ENCODE data around the gene NARF.
"Not testable (repeated sequence)": the region's sequence is repeated elsewhere in the genome, so short reads cannot be mapped to it uniquely, and the experiment has no call there.

Gene NARF

DNA sequence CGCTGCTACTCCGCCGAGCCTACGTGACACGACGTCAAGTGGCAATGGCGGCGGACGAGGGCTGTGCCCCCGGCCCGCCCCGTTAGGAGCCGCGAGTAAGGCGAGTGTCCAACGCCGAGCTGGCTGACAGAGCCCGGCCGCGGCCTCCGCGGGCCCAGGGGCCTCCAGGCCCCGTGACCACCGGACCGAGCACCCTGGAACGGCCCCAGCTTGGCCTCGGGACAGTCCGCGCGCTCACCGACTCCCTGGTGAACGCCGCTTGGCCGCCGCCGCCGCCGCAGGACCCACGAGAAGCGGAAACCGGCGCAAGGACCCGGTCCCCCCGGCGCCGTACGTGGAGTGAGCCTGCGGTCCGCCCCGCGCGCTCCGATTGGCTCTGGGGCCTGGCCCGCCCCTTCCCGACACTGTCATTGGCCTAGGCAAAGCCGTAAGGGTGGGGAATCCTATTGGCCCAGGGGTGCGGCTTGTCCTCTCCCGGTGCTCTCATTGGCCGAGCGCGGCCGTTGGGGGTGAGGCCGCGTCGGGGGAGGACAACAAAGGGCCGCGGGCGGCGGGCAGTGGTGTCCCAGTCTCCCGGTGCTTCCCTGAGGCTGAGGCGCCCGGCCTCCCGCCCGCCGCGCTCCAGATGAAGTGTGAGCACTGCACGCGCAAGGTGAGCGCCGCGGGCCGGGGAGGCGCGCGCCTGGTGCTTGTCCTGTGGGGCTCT, at the start of gene NARF:
Gene NARF (plus strand): TSS at position 563 of the 706 bp plus-strand sequence. CDS start 63 bp downstream, at position 626.
- peak; percentile 97 to 99 for DNase-seq

DNA sequence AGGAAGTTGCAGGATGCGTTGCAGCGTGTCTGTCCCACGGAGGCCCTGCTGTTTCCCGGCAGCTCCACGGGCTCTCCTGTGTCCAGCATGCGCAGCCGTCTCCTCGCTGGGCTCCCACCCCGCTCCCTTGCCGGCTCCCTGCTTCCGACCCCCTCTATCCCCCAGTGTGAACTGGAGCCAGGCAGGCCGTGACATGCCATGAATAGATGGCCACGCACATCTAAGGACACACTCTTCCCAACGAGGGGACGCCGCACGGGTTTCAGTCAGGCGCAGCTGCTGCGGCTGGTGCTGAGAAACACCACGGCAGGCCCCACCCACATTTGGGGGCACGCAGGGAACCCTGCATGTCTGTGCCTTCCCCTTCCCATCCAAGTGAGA, 49.6 kb upstream of the NARF start:
- no peak for DNase-seq

DNA sequence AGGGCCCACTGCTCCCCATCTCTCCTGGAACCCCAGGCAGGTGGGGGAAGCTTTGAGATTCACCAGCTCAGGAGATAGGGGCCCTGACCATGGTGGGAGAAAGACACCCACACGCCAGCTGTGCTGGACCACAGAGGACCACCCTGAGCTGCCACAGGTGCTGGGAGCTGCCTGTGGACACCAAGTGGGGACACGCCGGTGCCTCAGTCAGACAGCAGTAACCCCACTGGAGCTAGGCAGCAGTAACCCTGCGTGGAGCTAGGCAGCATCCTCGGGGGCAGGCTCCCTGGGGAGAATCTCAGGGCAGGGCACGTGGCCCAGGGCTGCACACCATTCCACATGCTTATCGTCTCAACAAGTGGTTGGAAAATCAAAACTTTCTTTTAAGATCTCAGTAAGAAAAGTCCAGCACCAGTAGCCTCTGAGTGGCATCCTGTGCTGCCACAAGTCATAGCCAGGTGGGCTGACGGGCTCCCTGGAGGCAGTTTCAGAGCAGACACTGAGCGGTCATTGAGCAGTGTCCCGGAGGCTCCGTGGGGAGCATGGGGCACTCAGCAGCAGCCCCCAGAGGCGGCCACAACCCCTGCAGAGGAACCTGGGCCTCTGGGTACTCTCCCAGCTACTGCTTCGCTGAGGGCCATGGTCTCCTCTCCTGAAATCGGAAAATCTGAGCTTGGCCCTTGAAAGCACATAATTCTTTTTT, 48.4 kb upstream of the NARF start:
- DNase-seq, result no peak

DNA sequence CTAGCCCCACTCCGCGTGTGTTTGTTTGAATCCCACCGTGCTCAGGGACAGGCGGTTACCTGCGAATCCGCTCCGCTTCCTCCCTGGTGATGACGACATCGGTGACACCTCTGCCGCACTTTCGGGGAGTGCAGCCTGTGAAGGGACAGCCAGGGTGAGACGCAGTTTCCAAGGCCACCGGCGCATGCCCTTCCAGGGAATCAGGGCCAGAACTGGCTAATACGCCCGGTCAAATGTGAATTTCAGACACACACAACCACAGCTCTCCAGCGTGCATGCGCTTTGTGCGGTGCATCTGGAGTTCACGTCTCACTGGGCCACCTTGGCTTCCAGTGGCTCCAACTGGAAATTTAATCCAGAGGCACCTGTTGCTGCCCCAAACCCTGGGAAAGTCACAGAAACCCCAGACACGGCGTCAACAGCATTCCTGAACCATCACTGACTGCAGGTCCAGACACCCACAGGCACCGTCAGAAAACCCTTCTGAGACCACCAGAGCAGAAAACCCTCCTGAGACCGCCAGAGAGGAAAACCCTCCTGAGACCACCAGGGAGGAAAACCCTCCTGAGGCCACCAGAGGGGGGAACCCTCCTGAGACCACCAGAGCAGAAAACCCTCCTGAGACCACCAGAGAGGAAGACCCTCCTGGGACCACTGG, 47.0 kb upstream of the NARF start:
- no peak for DNase-seq

DNA sequence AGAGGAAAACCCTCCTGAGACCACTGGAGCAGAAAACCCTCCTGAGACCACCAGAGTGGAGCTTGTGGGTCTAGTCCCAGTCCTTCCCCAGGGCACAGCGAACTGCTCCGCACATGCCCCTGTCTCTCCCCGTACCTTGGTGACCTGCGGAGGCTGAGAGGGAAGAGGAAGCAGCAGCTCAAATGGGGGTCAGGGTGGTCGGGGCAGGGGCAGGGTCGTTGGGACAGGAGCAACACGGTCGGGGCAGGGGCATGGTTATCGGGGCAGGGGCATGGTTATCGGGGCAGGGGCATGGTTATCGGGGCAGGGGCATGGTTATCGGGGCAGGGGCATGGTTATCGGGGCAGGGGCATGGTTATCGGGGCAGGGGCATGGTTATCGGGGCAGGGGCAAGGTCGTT, 46.5 kb upstream of the NARF start:
- not testable (repeated sequence) for DNase-seq

DNA sequence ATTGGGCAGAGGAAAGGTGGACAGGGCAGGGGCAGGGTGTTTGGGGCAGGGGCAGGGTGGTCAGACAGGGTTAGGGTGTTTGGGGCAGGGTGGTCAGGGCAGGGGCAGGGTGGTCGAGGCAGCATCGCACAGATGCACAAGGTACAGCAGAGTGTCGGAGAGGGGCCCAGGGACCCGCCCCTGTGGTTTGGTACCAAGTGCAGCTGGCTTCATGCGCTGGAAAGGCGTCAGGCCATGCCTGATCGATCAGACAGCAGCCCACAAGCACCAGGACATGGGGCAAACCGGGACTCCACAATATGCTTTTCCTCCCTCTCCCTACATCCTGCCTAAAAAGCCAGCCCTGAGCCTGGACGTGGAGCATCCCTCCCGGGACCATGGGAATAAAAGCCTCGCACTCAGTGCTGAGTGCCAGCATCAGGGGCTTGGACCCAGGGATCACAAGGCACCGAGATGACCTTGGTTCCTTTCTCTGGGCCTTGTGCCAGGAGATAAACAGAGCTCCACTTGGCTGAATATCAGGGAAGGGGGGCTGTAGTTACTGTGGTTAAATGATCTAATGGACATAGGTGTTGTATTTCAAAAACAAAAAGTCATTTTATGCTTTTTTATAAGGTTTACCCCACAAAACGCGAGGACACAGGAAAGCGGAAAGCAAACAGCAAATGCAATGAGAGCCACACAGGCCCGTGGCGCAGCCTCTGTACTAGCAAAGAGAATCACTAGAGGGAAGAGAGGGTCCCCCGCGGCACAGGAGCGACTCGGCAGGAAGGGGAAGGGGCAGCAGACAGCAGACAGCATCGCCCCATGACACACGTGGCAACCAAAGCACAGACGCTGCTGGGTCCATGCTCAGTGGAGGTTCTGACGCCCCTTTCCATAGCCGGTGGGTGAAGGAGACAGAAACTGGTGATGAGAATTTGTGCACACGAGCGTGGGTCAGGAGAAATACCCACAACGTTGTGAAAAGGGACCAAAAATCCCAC, 45.7 kb upstream of the NARF start:
- DNase-seq, result no peak

DNA sequence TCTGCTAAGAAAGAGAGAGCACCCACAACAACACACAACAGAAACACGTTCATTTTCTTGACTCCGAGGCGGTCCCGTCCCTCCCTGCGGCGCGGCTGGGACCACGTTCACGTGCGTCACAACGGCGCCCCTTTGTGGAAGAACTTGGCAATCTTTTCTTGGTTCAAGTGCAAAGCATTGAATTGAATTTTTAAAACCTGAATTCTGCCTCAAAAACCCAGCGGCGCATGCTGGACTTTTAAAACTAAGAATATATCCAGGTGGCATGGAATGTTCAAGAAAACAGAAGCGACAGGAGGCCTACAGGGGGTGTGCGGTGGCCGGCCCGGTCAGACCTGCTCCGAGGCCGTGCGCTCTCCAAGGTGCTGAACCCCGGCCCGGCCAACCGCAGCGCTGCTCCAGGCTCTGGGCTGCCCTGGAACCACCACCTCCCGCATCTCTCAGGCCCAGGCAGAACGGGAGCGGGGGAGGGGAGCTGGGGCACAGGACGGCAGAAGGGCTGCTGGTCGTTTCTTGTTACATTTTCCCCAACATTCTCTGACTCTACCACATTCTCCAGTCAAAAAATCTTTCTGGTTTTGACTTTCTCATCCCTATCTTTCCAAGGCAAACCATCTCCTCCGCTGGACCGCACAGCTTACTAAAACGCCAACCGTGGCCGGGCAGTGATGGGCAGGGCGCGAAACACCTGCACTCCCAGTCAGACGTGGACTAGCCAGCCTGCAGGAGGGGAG, 43.8 kb upstream of the NARF start:
- peak; percentile 22 to 84 for DNase-seq

DNA sequence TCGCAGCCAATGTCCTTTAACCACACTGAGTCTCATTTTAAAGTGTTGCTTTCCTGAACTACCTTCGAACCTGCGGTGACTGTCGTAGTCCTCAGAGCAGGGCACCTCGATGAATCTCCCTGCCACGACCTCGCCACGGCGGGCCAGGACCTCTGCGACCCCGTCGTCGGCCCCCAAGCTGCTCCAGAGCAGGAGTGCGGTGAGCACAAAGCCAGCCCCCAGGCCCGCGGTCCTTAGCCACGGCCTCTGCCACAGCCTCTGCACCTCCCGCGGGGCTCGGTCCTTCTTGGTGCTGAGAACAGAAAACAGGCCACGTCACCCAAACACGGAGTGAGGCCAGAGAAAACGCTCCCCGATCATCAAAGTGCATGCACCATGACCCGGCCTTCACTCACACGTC, 43.2 kb upstream of the NARF start:
- DNase-seq, result no peak

DNA sequence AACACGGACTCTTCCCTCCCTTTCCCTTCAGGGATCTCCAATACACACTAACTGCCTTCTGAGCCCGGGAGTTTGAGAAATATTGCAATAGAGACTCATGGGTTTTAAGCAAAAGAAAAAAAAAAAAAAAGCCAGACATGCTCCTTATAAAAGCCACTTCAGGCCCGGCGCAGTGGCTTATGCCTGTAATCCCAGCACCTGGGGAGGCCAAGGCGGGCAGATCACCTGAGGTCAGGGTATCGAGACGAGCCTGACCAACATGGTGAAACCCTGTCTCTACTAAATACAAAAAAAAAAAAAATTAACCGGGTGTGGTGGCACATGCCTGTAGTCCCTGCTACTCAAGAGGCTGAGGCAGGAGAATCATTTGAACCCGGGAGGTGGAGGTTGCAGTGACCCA, 42.8 kb upstream of the NARF start:
- no peak for DNase-seq

DNA sequence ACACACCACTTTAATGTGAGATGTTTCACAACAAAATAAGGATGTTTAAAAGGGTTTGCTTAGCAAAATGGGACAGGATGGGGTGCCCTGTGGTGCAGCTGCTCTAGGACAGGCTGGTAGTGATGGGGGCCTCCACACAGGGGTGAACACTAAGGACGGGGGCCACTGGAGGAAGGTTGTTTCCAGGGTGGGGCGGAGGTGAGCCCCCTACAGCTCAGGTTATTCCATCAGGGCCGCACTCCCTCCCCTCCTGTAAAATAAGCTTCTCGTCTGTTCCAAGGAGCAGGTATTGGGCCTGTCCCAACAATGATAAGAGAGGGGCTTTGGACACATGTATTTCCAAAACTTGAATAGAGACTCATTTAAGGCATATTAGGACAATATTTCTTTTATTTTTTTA, 42.3 kb upstream of the NARF start:
- DNase-seq, result no peak

DNA sequence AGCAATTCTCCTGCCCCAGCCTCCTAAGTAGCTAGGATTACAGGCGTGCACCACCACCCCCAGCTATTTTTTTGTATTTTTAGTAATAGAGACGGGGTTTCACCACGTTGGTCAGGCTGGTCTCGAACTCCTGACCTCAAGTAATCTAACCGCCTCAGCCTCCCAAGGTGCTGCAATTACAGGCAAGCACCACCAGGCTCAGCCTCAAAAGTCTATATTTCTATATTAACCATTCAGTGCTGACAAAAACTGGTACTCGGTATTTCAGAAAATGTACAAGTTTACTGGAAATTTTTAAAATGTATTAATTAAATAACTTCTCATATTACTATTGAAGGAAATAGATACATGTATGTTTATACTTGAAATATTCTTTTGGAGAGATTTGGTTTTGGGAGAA, 41.8 kb upstream of the NARF start:
- peak in 1 of 2 experiments; percentile 21 for DNase-seq

DNA sequence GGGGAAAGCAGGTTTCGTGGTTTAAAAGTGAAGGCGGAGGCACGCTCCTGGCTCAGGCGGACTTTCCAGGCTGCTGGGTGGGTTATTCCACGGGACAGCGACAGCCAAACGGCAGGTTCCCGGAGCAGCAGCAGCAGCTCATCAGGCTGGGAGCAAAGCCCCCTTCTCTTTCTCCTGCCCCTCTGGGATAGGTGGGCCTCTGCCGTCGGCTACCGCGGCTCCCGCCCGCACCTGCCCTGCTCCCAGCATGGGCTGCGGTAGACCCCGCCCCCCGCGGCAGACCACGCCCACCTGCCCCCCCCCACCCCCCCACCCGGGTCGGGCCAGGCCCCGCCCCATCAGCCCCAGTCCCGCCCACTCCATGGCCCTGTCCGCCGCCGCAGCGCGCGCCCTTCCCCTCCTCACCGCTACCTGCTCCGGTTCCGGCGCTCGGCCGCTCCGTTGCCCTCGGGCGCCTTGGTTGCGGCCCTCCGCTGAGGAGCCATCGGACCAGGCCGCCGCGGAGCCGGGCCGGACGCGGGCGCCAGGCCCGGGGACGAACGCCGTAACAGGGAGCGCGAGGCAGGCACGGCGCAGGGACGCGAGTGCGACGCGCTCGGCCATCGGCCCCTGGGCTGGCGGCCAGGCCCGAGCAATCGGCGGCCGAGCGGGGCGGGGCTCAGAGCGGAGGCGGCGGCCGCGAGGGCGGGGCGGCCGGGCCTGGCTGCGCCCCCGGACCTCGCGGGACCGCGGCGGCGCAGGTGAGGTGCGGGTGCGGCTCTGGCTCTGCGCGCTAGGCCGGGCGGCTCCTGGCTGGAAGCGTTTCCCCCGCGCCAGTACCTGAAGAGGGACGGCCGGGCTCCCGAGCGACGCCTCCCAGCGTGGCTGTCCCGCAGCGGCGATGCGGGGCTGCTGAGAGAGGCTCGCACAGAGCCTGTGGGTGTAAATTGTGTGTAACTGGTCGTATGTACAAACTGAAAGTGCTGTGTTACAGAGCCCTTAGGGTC, 40.2 kb upstream of the NARF start, which contains the start of the genes HEXD and OGFOD3:
Gene HEXD (plus strand): TSS at position 347 of the 986 bp plus-strand sequence. CDS start 1,453 bp downstream, outside the sequence.
Gene OGFOD3 (minus strand): TSS at position 586 of the 986 bp plus-strand sequence. CDS start 101 bp downstream, at position 485.
- DNase-seq, result peak; percentile 23 to 95

DNA sequence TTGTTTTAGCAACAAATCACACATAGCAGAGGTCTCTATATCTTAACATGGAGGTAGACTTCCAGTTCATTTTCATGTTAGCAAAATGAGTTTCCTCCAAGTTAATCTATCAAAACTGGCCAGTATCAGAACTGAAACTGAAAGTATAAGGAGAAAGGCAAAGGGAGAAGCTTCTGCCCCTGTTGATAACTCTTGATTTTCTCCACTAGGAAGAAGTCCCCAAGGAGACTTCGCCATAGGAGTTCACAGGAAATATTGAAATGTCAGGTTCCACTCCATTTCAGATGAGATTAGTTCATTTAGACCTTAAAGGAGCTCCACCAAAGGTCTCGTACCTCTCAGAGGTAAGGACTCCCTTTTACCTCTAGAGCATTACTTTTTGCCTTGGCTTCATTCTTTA, 39.0 kb upstream of the NARF start:
- DNase-seq, result no peak

DNA sequence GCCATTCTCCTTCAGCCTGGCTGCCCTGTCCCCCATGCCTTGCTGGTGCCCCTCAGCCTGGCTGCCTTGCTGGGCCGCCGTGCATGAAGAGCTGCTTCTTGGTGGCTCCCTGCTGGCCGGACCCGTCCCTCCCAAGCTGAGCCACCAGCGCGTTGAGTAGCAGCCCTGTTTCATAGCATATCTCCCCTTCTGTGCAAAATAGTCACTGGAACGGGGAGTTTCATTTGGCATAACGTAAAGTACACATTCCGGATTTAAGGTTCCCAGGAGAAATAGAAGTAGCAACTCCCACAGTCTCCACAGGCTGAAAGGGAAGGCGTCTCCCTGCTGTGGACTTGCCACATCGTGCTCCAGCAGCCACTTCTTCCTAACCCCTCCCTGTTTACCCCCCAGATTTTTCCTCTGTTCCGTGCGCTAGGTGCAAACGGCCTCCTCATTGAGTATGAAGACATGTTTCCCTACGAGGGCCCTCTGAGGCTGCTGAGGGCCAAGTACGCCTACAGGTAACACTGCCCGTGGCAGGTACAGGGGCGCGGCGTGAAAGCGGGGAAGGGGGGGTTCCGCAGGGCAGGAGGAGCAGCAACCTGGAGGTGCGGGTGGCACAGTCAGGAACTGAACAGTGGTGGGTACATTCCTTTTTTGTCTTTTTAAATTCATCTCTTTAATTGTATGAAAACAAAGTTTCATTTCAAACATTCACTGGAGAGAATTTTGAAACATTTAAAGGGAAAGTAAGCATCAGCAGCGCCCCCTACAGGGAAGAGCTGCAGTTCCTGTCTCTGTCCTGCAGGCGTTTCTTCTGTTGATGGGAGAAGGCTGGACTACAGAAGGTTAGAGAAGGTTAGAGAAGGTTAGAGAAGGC, 34.3 kb upstream of the NARF start:
- peak; percentile 67 to 79 for DNase-seq

DNA sequence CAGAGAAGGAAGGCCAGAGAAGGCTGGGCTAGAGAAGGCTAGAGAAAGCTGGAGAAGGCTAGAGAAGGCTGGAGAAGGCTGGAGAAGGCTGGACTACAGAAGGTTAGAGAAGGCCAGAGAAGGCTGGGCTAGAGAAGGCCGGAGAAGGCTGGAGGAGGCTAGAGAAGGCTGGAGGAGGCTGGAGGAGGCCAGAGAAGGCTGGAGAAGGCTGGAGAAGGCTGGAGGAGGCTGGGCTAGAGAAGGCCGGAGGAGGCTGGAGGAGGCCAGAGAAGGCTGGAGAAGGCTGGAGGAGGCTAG, 33.7 kb upstream of the NARF start:
- DNase-seq, result no peak

DNA sequence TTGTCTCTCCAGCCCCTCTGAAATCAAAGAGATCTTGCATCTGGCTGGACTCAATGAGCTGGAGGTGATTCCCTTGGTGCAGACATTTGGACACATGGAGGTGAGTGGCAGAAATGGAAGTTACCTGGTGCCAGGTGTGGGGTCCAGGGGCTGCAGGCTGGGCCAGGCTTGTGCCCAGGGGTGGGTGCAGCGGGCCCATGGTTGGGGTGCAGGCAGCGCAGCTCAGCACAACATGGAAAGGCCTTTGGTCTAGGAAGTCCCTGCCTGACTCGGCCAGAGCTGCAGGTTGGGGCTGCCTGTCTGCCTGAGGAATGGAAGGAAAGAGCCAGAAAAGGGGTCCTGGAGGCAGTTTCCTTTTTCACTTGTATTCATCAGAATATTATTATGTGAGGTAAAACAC, 30.0 kb upstream of the NARF start:
- no peak for DNase-seq

DNA sequence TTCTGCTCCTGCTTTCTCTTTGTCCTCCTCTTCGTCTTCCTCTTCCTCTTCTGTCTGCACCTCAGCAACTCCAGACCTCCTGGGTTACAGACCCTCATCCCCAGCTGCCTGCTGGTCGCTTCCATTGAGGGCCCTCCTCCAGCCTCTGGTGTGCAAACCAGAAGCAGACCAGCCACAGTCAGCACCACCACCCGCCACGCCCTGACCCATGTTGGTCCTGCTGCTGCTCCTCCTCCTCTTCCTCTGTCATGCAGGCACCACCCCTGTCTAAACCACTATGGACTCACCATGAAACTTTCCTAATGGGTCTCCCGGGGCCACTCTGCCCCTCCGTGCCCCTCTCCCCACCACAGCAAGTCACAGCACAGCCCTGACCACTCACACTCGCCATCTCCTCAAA, 28.7 kb upstream of the NARF start:
- no peak for DNase-seq

DNA sequence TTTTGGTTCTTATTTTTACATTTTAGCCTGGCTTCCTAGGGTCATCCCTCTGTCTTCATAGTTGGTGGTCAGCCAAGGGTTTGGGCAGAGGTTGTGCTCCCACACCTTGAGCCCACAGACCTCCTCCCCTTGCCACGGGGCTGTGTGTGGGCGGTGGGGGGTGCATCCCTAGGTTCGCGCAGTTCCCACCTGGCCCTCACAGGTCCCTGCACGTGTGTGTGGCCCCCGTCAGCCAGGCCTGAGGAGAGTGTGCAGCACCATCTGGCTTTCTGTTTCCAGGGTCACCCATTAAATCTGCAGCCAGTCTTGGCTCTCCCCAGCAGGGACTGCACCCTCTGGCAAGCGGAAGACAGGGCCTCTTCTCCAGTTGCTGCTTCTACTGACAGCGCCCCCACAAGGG, 26.5 kb upstream of the NARF start:
- DNase-seq, result no peak

DNA sequence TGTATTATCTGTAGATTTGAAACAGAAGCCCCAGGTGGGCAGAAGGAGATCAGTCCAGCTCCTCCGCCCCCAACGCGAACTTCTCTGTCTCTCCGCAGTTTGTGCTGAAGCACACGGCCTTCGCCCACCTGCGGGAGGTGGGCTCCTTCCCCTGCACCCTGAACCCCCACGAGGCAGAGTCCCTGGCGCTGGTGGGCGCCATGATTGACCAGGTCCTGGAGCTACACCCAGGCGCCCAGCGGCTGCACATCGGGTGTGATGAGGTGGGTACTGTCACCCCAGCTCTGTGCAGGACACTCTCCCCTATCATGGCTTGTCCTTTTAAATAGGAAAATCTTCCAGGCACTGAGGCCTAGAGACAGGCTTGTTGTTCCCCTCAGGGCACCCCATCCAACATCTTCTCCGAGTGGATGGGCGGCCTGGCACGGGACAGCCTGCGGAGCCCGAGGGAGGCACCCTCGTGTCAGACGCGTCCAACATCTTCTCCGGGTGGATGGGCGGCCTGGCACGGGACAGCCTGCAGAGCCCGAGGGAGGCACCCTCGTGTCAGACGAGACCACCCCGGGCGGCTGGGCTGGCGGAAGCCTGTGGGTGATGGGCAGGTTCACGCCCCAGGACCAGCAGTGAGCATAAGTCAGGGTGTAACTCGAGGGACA, 24.9 kb upstream of the NARF start:
- no peak for DNase-seq
